HepG2 (cell line): ENCODE measurements around the gene OXLD1. TPM values are rescaled to one million over a fixed set of nuclear protein-coding genes. Genes with fewer than 3 reads are reported as not detected.
A peak's percentile ranks its signal among the peaks of the same experiment; 100 is the strongest.

Source experiments
- ADNP ChIP-seq: sonication (generic); formaldehyde crosslinking; IDR thresholded peaks from 2 replicates; pipeline ENCODE4 v1.4.0; 2020; ENCODE audit warnings: missing genetic modification reagents
- ELF1 ChIP-seq: sonication (generic); formaldehyde crosslinking; IDR thresholded peaks from 2 replicates; pipeline ENCODE4 v1.4.0; 2020; ENCODE audit warnings: missing genetic modification reagents
- GTF3A ChIP-seq: sonication (generic); formaldehyde crosslinking; conservative IDR thresholded peaks from 2 replicates; pipeline ENCODE4 v1.4.0; 2020; ENCODE audit warnings: mild to moderate bottlenecking, missing genetic modification reagents
- HOXA7 ChIP-seq: sonication (generic); formaldehyde crosslinking; IDR thresholded peaks from 2 replicates; pipeline ENCODE4 v1.8.1; 2022; ENCODE audit warnings: mild to moderate bottlenecking, missing genetic modification reagents, moderate library complexity
- MIER2 ChIP-seq: IDR thresholded peaks from 2 replicates; pipeline ENCODE4 v1.6.1; 2016; ENCODE audit warnings: missing biosample characterization, missing genetic modification reagents
- MIXL1 ChIP-seq: IDR thresholded peaks from 2 replicates; pipeline ENCODE4 v1.6.1; 2016
- RBM22 ChIP-seq: fragments of 200-400 bp; formaldehyde crosslinking; optimal IDR thresholded peaks from 2 replicates; pipeline ENCODE3; 2017; ENCODE audit warnings: mild to moderate bottlenecking, low read length, moderate library complexity
- RELA ChIP-seq: sonication (generic); formaldehyde crosslinking; IDR thresholded peaks from 2 replicates; pipeline ENCODE4 v1.4.0; 2020; ENCODE audit warnings: missing genetic modification reagents
- SOX6 ChIP-seq, 2 experiments: fragments of 450-650 bp in 1 of 2; sonication (generic) in 1 of 2; formaldehyde crosslinking in 1 of 2; IDR thresholded peaks; 2 replicates each; pipeline versions ENCODE4 v1.4.0 to v1.6.1; 2017 to 2020; ENCODE audit warnings: antibody characterized with exemption in 1 of 2, mild to moderate bottlenecking in 1 of 2, missing genetic modification reagents in 1 of 2
- STAT5B ChIP-seq: sonication (generic); formaldehyde crosslinking; IDR thresholded peaks from 2 replicates; pipeline ENCODE4 v1.4.0; 2020; ENCODE audit warnings: missing genetic modification reagents
- TAF1 ChIP-seq: sonication (generic); formaldehyde crosslinking; IDR thresholded peaks from 2 replicates; pipeline ENCODE4 v1.4.0; 2020; ENCODE audit warnings: missing genetic modification reagents
- TAF15 ChIP-seq: fragments of 200-400 bp; formaldehyde crosslinking; IDR thresholded peaks from one replicate; pipeline ENCODE4 v1.6.1; 2018; ENCODE audit warnings: mild to moderate bottlenecking, low read depth, low read length; ENCODE audit not compliant: poor library complexity, severe bottlenecking
- ZNF296 ChIP-seq: sonication (generic); formaldehyde crosslinking; conservative IDR thresholded peaks from 2 replicates; pipeline ENCODE4 v1.5.0; 2020; ENCODE audit warnings: mild to moderate bottlenecking, missing genetic modification reagents
- ZNF33B ChIP-seq: sonication (generic); formaldehyde crosslinking; IDR thresholded peaks from 2 replicates; pipeline ENCODE4 v1.5.1; 2020; ENCODE audit warnings: mild to moderate bottlenecking, missing genetic modification reagents
- ZNF367 ChIP-seq: sonication (generic); formaldehyde crosslinking; IDR thresholded peaks from 2 replicates; pipeline ENCODE4 v1.4.0; 2020; ENCODE audit warnings: missing genetic modification reagents, borderline replicate concordance
- ZNF501 ChIP-seq: sonication (generic); formaldehyde crosslinking; IDR thresholded peaks from 2 replicates; pipeline ENCODE4 v1.5.1; 2020; ENCODE audit warnings: mild to moderate bottlenecking, moderate library complexity, missing genetic modification reagents
- ZNF629 ChIP-seq: sonication (generic); formaldehyde crosslinking; conservative IDR thresholded peaks from 2 replicates; pipeline ENCODE4 v1.5.0; 2020; ENCODE audit warnings: missing genetic modification reagents
- ZNF788 ChIP-seq: sonication (generic); formaldehyde crosslinking; IDR thresholded peaks from 2 replicates; pipeline ENCODE4 v1.5.0; 2020; ENCODE audit warnings: mild to moderate bottlenecking, missing genetic modification reagents, borderline replicate concordance
- polyA plus RNA-seq, 8 experiments: library from polyadenylated mRNA; depleted of rRNA in 3 of 8; stranded (reverse) in 7 of 8; unstranded in 1 of 8; fragments of >200 nt; fragmentation: Illumina TruSeq in 4 of 8; extraction: Trizol in 4 of 8; gene quantifications; 2 replicates each; pipeline versions ENCODE4 v1.2.1 to v1.2.3, GENCODE V29; 2011 to 2016; ENCODE audit warnings: low read depth in 4 of 8, missing spikeins in 1 of 8, mixed read lengths in 1 of 8; ENCODE audit not compliant: insufficient read depth in 1 of 8
- total RNA-seq, 5 experiments: library from RNA; depleted of rRNA; stranded (reverse); fragments of >200 nt; fragmentation: Illumina TruSeq; extraction: Trizol; gene quantifications; 2 replicates each; pipeline ENCODE4 v1.2.3, GENCODE V29; 2016; ENCODE audit warnings: low read depth in 1 of 5
- TF ChIP-seq, protein P1 (sequence below): sonication (generic); formaldehyde crosslinking; IDR thresholded peaks from 2 replicates; pipeline ENCODE4 v1.4.0; 2020; ENCODE audit warnings: missing genetic modification reagents, borderline replicate concordance
- TF ChIP-seq, protein P2 (sequence below): IDR thresholded peaks from 2 replicates; pipeline ENCODE4 v1.6.1; 2016; ENCODE audit warnings: control low read depth

OXLD1 gene
- total and polyA plus RNA-seq, 2 of the 13 experiments (the other 11 are each of a cell fraction or from before 2014, with no cell fraction given) = 27.1 to 37.5 TPM

DNA sequence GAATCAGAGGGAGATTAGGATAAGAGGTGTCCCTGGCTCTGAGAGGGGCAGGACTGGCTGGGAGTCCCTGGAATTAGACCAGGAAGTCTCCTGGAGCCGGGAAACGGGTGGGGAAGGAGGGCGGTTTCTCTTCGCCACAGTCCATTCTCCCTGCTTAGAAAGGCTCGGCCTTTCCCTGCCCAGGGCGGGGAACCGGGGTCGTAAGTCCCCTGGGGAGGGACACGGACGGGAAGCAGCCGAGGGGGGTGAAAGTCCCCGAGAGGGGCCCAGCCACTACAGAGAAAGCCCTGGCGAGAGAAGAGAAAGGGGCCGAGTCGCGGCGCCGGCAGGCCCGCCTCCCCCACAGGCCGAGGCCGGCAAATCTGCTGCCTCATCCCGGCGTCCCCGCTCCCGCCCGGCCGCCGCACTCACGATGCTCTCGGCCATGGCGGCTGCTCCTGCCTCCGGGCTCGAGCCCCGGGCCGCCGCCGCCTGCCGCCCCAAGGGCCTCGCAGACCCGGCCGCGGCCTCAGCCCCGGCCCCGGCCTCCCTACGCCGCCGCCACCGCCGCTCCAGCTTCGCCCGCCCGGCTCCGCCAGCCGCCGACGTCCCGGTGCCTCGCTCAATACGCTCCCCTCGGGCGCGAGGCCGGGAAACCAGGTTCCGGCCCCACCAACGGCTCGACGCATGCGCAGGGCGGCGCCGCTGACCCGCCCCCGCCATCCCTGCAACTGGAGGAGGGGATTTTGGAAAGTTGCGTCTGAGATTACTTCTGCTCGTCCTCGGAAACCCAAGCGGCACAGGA is 29.7 kb downstream of the OXLD1 start, which contains the start of the genes NPLOC4 and TSPAN10 (continued):
- TF ChIP-seq, protein P1, sequence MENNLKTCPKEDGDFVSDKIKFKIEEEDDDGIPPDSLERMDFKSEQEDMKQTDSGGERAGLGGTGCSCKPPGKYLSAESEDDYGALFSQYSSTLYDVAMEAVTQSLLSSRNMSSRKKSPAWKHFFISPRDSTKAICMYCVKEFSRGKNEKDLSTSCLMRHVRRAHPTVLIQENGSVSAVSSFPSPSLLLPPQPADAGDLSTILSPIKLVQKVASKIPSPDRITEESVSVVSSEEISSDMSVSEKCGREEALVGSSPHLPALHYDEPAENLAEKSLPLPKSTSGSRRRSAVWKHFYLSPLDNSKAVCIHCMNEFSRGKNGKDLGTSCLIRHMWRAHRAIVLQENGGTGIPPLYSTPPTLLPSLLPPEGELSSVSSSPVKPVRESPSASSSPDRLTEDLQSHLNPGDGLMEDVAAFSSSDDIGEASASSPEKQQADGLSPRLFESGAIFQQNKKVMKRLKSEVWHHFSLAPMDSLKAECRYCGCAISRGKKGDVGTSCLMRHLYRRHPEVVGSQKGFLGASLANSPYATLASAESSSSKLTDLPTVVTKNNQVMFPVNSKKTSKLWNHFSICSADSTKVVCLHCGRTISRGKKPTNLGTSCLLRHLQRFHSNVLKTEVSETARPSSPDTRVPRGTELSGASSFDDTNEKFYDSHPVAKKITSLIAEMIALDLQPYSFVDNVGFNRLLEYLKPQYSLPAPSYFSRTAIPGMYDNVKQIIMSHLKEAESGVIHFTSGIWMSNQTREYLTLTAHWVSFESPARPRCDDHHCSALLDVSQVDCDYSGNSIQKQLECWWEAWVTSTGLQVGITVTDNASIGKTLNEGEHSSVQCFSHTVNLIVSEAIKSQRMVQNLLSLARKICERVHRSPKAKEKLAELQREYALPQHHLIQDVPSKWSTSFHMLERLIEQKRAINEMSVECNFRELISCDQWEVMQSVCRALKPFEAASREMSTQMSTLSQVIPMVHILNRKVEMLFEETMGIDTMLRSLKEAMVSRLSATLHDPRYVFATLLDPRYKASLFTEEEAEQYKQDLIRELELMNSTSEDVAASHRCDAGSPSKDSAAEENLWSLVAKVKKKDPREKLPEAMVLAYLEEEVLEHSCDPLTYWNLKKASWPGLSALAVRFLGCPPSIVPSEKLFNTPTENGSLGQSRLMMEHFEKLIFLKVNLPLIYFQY (CRISPR knock-in tag) = no peak
- TF ChIP-seq ZNF788 (CRISPR knock-in tag) = peak; percentile 88; the same call in 1 of the 2 replicates
- no peak for TF ChIP-seq ZNF501 (CRISPR knock-in tag)
- TF ChIP-seq TAF15 = no peak
- peak; percentile 20 for TF ChIP-seq RBM22
- no peak for TF ChIP-seq SOX6 (IDR thresholded peaks at IDR 0.05)
- peak; percentile 53; the same call in 1 of the 2 replicates for TF ChIP-seq SOX6 (CRISPR knock-in tag; IDR thresholded peaks at IDR 0.05)
- TF ChIP-seq HOXA7 (CRISPR knock-in tag) = no peak
- no peak for TF ChIP-seq GTF3A (CRISPR knock-in tag)
- peak; percentile 71 for TF ChIP-seq MIXL1 (CRISPR knock-in tag)
- TF ChIP-seq RELA (CRISPR knock-in tag) = peak; percentile 90
- peak; percentile 97; the same call in 1 of the 2 replicates for TF ChIP-seq ZNF367 (CRISPR knock-in tag)
- TF ChIP-seq, protein P2, sequence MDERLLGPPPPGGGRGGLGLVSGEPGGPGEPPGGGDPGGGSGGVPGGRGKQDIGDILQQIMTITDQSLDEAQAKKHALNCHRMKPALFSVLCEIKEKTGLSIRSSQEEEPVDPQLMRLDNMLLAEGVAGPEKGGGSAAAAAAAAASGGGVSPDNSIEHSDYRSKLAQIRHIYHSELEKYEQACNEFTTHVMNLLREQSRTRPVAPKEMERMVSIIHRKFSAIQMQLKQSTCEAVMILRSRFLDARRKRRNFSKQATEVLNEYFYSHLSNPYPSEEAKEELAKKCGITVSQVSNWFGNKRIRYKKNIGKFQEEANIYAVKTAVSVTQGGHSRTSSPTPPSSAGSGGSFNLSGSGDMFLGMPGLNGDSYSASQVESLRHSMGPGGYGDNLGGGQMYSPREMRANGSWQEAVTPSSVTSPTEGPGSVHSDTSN (CRISPR knock-in tag) = no peak
- TF ChIP-seq MIER2 (CRISPR knock-in tag) = peak; percentile 44; the same call in 1 of the 2 replicates
- TF ChIP-seq ZNF296 (CRISPR knock-in tag) = 0 out of 2 replicates have a peak, but pooled peaks have one; percentile 60
- peak; percentile 72 for TF ChIP-seq ELF1
- peak; percentile 95 for TF ChIP-seq TAF1 (CRISPR knock-in tag)
- TF ChIP-seq ZNF33B (CRISPR knock-in tag) = no peak; the same call in 1 of the 2 replicates
- no peak for TF ChIP-seq ADNP (CRISPR knock-in tag)
- peak; percentile 57; the same call in 1 of the 2 replicates for TF ChIP-seq ZNF629
- 0 out of 2 replicates have a peak, but pooled peaks have one; percentile 83 for TF ChIP-seq STAT5B (CRISPR knock-in tag)
